ENCODE measurements around the gene SLC16A1.

GRCh38 chr1:112990271-112990670 is 34.3 kb upstream of the SLC16A1 start:
- TF ChIP-seq EZH2 (IDR thresholded peaks at IDR 0.05; ENCODE audit: insufficient read depth, poor library complexity, severe bottlenecking) (no peak), EZH2phosphoT487 (IDR thresholded peaks at IDR 0.05; ENCODE audit: insufficient read depth, low read depth) (no peak)

Data from GM23248 (cell line).